Endometrium (tissue), 2 donors: ENCODE data around the gene SAMHD1.
"Not testable (repeated sequence)": the region's sequence is repeated elsewhere in the genome, so short reads cannot be mapped to it uniquely, and the experiment has no call there.

Experiments used
- FAIRE-seq: peaks from 2 replicates; lab custom pipeline; 2012; peaks lifted over from hg19 to GRCh38; lab: Jason Lieb, UNC
- donor health status: control.
- donor health status: control.

Gene SAMHD1

DNA sequence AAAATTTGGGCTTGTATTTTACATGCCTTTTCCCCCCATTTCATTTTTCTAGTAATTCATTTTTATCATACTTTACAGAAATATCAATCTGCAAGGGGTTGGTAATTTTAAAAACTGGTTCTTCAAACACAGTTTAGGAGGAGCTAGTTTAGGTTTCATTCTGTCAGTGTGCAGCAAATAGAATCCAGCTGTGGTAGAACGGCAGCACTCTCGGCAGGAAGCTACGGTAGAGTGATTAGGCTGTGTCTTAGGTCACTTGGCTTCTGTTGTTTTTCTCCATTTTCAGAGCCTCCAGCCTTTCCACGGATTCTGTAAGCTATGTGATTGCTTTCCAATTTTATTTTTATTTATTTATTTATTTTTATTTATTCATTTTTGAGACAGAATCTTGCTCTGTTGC, 42.9 kb downstream of the SAMHD1 start:
- FAIRE-seq: no peak

DNA sequence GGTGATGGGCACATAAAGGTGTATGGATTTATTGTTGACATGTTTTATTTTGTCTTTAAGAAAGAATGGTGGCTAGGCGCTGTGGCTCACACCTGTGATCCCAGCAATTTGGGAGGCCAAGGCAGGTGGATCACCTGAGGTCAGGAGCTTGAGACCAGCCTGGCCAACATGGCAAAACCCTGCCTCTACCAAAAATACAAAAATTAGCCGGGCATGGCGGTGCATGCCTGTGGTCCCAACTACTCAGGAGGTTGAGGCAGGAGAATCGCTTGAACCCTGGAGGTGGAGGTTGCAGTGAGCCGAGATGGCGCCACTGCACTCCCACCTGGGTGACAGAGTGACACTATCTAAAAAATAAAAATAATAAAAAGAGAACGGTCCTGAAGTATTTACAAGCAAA, 45.4 kb downstream of the SAMHD1 start:
- not testable (repeated sequence) for FAIRE-seq

- FAIRE-seq: not testable (repeated sequence)
Observed at GRCh38 chr20:36905566-36905965, 45.9 kb downstream of the SAMHD1 start.

- no peak for FAIRE-seq
Observed at GRCh38 chr20:36904690-36905089, 46.8 kb downstream of the SAMHD1 start.

DNA sequence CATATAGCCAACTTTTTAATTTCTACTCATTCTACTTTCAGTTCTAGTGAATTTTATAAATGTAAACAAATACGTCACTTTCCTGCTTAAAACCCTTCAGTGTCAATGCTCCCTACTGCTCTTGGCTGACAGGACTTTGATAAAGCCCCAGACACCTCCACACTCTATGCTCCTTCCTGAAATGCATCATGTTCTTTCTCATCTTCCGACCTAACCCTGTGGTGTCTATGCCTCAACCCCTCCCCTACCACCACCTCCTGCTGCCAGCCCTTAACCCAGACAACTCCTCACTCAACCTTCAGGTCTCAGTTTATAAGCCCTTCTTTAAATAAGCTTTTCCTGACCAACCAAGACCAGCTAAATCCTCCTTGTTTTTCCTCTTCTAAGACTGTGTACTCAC, 56.5 kb downstream of the SAMHD1 start:
- FAIRE-seq: no peak

DNA sequence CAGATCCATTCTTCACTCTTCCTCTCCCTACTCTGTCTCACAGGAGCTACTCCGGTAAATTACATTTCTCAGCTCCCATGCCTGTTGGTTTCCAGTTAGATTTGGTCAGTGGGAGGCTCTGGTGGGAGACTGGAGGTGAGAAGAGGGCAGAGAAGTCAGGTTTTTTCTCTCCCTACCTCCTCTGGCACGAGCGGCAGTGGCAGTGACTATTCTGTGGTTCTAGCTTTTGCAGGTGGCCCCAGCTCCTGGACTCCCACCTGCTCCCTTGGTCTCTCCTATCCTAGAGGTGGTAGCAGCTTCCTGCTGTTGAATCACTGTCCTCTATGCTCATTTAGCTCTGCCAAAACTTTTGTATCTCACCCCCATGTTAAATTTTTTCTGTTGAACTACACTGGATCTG, 57.7 kb downstream of the SAMHD1 start:
- FAIRE-seq: no peak

GRCh38 chr20:36891211-36891610, 60.3 kb downstream of the SAMHD1 start:
- FAIRE-seq: no peak

- no peak for FAIRE-seq
Observed at GRCh38 chr20:36890586-36890985, 60.9 kb downstream of the SAMHD1 start.

DNA sequence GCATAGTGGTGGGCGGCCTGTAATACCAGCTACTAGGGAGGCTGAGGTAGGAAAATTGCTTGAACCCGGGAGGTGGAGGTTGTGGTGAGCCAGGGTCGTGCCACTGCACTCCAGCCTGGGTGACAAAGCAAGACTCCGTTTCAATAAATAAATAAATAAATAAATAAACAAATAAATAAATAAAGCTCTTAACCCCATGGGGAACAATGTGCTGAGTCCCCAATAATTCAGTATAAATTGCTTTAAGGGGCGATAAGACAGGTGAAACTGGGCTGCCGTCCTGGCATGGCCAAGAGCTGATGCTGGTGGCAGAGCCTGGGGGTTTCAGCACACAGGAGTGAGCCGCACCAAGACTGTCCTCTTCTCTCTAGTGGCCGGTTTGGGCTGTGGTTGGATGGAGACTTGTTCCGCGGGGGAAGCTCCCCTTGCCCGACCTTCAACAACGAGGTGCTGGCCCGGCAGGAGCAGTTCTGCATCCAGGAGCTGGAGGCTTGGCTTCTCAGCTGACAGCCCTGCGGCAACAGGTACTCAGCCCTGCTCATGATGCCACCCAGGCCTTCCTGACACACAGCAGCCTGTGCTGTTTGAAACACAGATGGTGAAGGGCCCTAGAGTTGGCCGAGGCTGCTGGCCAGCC, 62.5 kb downstream of the SAMHD1 start:
- no peak for FAIRE-seq

DNA sequence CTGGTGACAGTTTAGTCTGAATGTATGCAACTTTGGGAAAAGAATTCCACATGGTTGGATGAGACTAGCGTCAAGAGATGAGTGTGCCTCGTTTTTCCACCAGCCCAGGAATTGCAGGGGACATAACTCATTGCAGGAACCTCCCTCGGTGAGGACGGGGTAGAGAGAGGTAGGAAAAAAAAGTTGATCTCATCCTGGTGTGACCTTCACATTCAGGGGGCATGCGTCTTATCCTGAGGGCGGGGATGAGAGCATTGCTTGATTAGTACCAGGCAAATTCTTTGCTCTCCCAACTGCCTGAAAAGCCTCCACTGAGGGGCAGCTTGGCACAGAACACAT, 63.8 kb downstream of the SAMHD1 start:
- no peak for FAIRE-seq

DNA sequence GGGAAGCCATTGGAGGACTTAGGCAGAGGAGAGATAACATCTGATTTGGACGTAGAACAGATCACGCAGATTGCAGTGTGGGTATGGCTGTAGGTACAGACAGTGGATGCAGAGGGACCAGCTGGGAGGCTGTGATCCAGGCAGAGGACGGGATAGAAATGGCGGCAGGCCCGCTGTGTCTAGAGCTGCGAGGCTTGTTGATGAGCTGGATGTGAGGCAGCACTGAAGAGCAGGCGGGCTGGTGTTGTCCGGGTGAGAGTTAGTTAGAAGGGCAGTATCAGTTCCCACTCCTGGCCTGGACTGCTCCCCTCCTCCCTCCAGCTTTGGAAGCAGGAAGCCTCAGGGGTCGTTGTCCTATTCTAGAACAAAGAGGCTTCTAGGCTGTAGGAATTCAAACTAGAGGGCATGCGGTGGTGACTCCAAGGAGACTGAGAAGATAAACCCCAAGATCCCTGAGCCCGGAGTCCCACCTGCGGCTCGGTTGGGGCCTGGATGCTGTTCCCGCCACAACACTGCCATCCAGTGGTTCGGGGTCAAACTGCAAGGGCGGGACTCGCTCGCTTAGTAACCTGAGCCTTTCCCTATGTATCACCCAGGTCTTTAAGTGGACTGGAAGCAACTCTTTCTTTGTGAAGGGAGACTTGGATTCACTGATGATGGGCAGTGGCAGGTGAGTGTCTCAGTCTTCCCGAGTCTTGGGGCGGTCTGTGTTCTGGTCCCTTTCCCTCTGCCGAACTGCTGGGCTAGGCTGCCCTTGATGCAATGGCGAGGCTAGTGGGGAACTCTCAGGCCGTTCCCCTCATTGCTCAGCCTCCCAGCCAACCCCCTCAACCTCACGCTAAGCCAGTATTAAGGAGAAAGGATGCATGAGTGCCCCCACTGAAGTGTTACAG, 64.4 kb downstream of the SAMHD1 start:
- no peak for FAIRE-seq

DNA sequence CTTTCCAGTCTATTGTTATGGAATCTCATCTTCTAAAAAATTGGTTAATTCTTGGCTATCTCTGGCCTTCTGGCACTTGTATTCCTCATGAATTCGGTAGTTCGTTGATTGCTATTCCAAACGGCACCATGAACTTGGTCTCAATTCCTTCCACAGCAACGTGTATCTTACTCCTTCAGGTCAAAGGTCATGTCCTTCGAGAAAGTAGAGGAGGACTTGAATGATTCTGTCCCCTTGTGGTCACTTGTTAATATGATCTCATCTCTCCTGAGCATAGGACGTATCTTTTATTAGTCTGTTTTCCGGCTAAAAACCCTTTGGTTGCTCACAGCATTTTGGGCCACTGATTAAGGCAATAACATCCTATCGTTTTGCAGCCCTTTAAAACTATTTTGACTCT, 66.2 kb downstream of the SAMHD1 start:
- no peak for FAIRE-seq

DNA sequence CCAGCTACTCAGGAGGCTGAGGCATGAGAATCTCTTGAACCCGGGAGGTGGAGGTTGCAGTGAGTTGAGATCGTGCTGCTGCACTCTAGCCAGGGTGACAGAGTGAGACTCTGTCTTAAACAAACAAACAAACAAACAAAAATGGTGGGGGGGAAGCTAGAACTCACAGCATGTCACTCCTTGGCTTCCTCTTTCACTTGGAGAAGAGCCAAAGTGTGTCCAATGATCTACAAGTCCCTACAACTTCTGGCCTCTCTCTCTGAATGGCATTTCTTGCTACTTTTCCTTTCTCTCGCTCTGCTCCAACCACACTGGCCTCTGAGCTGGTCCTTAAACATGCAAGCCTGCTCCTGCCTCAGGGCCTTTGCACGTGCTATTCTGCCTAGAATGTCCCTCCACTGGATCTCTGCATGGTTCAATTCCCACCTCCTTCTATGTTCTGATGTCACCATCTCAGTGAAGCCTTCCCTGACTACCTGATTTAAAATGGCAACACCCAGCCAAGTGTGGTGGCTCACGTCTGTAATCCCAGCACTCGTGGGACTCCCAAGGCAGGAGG, 67.5 kb downstream of the SAMHD1 start:
- no peak for FAIRE-seq

GRCh38 chr20:36881888-36882287, 69.6 kb downstream of the SAMHD1 start:
- no peak for FAIRE-seq

DNA sequence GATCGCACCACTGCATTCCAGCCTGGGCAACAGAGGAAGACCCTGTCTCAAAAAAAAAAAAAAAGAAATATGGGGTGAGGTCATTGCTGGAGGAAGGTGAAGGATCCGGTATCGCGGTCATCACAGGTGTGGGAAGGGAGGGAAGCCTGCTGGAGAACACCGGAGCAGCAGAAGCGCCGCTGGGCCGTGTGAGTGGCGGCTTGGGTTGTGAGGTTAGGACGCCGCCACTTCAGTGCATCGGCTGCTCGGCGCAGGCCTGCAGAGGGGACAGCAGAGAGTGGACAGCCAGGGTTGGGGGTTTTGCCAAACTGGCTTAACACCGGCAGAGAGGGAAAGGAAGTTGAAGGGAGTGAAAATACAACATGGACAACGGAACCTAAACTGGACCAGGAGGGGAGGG, 70.2 kb downstream of the SAMHD1 start:
- no peak for FAIRE-seq

DNA sequence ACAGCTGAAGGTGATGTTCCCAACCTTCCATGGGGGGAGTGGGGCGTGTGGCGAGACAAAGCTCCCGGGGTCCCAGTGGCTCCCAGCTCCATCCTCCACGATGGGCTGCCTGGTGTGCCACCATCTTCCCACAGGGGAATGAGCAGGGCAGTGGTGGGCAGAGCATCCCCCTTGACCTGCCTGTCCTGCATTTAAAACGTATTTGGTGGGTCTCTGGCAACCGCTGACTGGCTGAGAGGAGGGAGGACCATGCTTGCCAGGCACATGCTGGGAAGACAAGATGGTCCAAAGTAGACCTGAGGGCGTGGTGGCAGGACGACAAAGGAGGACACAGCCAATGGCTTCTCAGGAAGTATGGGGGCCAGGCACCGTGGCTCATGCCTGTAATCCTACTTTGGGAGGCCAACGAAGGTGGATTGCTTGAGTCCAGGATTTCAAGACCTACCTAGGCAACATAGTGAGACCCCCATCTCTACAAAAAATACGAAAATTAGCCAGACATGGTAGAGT, 70.7 kb downstream of the SAMHD1 start:
- FAIRE-seq: no peak

- no peak for FAIRE-seq
Observed at GRCh38 chr20:36878941-36879340, 72.6 kb downstream of the SAMHD1 start.

- FAIRE-seq: no peak
Observed at GRCh38 chr20:36876473-36876833, 75.1 kb downstream of the SAMHD1 start.

DNA sequence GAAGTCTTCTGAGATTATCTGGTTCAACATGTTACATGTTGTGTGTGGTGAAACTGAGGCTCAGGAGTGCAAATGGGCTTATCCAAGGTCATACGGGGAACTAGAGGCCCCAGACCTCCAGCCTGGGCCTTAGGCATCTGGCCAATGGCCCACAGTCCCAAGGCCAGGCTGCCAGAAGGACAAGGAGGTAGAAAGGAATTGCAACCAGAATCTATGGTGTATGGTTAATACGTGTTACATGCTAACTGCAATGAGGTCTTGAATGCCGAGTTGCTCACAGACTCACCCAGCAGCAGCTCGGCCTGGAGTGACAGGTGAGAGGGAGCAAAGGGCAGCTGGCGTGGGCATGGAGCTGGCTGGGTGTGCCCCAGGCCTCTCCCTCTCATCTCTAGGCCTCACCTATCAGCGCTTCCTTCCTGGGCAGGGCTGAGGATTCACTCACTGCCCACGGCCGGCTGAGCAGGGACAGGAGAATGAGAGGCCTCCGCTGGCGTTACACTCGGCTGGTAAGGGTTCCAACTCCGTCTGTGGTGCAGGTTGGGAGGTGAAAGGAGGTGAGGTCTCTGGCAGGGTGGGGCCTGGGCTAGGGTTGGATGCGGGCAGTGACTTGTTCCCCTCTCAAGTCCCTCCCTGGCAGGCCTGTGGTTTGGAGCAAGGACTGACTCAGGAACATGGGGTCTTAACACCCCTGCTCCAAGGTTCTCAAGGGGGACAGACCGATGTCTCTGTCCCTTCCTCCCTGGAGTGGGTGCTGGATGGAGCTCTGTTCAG, 75.6 kb downstream of the SAMHD1 start, which contains the start of gene TLDC2:
Gene TLDC2 (plus strand): TSS at position 437 of the 771 bp plus-strand sequence. CDS start 37 bp downstream, at position 474.
- FAIRE-seq: no peak

DNA sequence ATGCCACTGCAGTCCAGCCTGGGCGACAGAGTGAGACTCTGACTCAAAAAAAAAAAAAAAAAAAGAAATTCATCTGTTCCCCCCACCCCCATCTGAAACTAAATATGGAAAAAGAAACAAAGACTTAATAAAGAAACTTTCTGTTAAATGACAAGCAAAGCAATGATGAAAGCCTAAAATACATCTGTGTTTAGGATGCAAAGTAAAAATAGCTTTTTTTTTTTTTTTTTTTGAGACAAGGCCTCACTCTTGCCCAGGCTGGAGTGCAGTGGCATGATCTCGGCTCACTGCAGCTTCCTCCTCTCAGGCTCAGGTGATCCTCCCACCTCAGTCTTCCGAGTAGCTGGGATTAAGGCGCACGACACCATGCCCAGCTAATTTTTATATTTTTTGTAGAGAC, 76.4 kb downstream of the SAMHD1 start:
- not testable (repeated sequence) for FAIRE-seq

- no peak for FAIRE-seq
Observed at GRCh38 chr20:36873498-36874189, 77.9 kb downstream of the SAMHD1 start.

DNA sequence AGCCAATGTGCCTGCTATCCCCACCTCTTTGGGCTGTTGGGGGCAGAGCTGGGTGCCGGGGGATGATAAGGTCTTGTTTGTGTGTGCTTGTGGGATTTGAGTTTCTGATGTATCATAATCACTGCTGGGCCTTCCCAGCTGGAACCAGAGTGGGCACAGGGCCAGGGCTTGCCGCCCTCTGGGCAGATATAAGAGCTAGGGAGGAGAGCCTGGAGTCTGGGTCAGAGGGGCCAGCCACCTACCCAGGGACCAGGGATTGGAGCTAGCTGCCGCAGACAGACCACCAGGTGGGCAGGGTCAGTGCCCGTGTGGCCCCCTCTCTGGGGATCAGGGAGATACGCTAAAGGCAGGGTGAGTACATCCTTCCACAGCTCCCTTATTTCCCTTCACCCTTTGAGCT, 78.7 kb downstream of the SAMHD1 start:
- no peak for FAIRE-seq
